GM19239 (cell line): ENCODE measurements around the gene NXPH2.
A peak's percentile ranks its signal among the peaks of the same experiment; 100 is the strongest.

Experiments used
- DNase-seq: peaks from one replicate; pipeline ENCODE4 v3.0.0; 2011; ENCODE audit warnings: low spot score; ENCODE audit not compliant: insufficient read length
- FAIRE-seq: peaks from 2 replicates; lab custom pipeline; 2011; peaks lifted over from hg19 to GRCh38; lab: Jason Lieb, UNC

NXPH2 gene

DNA sequence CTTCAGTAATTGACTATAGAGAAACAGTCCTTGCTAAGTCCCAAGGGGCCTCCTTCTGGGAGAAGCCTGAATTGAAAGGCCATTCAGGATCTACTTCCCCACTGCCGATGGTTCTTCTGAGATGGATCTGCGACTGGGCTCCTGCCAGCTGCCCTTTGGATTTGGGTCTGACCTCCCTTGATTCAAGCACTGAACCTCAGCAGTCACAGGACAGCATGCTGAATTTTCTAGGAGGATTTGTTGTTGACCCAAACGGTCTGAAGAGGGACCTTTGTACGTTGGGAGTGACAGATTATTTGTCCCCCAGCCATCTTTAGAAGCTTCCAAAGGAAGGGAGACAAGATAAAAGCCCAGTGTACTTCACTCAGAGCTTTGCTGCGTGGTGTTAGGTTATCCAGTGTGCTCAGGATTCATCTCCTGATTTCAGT, 67.1 kb downstream of the NXPH2 start:
- FAIRE-seq (no peak), DNase-seq (no peak)

DNA sequence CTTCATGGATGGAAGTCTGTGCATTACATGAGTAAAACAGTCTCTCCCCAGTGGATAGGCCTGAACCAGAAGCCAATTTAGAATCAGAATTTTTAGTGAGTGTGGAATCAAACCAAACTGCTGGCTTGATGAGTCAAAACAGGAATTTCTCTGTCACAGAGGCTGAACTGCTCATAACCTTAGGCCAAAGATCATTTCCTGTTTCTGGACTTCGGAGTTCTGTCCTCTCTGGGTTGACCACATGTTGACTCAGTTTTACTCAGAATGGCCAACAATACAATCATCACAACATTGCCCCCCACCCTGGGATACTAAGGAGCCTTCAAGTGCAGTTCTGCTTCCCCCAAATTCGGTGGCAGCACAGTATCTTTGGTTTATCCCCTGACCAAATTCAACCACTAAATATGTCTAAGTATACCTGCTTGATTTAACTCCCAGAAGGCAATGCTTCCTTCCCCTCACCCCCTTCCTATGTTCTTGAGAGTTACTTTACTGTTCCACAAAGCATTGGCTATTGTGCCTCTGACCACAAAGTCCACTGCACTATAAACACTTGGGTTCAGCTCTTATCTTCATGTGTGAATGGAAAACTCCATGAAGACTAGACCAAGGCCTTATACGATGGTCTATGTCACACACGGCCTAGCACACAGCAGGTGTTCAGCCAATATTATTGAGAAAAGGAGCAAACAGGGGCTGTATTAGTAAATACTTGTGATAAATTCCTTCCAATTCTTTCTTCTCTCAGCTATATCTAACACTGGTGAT, 67.8 kb downstream of the NXPH2 start:
- FAIRE-seq, result peak; percentile 87
- peak; percentile 32 for DNase-seq

DNA sequence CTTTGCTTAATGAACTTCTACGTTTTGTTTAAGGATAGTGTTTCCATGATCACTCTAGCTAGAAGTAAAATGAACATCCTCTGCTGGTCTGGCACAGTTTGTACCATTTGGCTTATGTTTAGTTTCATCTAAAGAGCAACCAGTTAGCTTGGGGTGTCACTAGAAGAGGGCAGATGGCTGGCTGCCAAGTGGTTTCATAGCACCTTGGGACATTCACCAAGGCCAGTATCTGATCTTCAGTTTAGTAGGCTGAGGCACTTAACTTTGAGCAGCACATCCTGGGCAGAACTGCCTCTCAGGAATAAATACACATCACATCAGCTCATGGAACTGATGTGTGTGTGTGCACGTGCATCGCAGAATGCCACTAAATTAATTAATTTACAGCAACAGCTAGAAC, 68.4 kb downstream of the NXPH2 start:
- peak; percentile 77 for FAIRE-seq
- no peak for DNase-seq

DNA sequence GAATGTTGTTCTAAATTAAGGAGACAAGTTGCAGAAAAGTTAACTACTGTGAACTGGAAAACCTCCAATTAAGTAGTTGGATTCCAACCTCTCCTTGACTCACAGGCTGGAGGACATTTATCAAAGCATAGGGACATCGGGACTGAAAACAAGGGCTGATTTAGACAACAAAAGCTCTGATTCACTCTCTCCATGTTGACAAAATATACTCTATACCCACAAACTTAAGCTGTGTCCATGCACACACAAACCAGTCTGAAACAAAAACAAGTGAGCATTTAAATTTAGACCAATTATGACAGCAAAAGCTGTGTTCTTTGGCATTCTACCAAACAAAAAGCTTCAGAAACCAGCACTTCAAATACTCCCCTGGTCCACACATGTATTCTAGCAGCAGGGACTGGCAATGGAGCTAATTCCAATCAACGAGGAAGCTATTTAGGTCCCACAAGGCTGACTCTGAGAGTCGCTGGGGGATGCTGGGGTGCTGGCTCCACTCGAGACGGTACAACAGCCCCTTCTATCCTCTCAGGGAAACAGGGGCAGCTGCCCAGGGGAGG, 71.4 kb downstream of the NXPH2 start:
- FAIRE-seq (no peak), DNase-seq (no peak)

DNA sequence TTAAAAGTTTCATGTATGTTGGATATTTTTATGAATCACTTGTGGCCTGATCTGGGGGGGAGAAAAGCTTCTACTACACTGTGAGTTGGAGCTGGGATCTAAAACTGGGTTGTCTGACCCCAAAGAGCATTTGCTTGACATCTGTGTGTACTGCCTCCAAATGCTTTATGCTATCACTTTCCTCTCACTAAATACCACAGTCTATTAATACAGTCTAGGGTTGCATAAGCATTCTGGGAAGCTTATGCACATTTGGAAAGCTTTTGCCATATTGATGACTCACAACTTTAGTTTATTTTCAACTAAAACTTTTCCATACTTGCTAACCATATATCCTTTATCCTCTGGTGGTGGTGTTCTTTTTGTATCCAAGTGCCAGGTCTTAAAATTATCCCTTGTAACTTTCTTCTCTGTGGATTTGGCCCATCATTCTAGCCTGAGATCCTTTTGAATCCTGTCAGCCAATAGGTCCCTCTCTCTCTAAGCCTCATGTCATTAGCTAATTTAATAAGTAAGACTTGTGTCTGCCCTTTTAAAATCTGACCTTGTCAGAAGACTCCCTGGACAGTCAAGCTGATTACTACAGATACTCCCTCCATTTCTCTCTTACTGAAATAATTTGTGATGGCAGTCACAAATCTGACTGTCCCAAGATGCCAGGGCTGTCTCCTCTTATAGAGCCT, 72.7 kb downstream of the NXPH2 start:
- no peak for FAIRE-seq
- DNase-seq, result no peak

DNA sequence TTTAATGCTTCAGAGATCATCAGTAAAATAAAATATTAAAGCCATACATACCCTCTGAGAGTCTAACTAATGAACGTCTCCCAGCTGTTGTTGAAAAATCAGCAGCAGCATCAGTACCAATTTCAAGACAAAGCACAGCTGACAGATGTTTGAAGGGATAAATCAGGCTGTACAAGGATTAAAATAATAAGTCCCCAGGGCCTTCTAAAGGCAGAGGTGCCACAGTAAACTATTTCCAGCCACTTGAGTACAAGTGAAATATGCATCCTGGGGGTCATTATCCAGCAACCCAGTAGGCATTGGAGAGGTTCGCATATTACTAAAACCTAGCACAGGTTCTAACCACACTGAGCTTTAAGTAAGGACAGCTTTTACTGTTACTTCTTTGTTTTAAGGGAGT, 76.9 kb downstream of the NXPH2 start:
- DNase-seq (no peak), FAIRE-seq (peak; percentile 48)

DNA sequence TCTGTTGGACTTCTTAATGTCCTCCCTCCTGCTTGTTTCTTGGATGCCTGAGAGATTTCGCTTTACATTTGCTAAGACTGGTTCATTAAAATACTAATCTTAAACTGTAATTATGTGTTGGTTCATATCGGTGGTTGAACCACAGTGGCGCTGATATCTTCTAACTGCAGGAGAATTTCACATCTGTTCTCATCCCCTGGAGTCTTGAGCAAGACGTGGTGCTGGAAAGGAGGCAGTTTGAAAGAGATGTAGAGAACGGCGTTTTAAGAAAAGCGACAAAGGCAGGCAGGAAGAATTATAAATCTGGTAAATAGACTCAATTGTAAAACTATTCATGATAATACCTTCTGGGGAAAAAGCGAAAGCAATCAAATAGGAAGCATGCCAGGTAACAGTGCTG, 79.5 kb downstream of the NXPH2 start:
- FAIRE-seq (no peak), DNase-seq (no peak)

GRCh38 chr2:138699421-138699820, 80.8 kb downstream of the NXPH2 start:
- DNase-seq (no peak), FAIRE-seq (no peak)

DNA sequence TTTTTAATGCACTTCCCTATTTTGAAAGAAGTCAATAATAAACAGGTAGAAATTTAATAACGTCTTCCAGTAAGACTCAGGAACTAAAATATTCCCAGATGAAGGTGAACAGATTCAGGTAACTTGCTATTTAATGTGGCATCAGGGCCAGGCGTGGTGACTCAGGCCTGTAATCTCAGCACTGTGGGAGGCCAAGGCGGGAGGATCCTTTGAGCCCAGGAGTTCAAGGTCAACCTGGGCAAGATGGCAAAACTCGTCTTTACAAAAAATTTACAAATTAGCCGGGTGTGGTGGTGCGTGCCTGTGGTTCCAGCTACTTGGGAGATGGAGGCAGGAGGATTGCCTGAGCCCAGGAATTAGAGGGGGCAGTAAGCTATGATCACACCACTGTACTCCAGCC, 81.8 kb downstream of the NXPH2 start:
- no peak for FAIRE-seq
- DNase-seq, result no peak

- FAIRE-seq, result no peak
- no peak for DNase-seq
These were observed 88.5 kb downstream of the NXPH2 start for GRCh38 chr2:138691667-138692066.

- no peak for DNase-seq
- FAIRE-seq, result no peak
These were observed 90.5 kb downstream of the NXPH2 start for GRCh38 chr2:138689705-138690104.

- no peak for FAIRE-seq
- no peak for DNase-seq
These were observed 98.0 kb downstream of the NXPH2 start for GRCh38 chr2:138682163-138682562.

DNA sequence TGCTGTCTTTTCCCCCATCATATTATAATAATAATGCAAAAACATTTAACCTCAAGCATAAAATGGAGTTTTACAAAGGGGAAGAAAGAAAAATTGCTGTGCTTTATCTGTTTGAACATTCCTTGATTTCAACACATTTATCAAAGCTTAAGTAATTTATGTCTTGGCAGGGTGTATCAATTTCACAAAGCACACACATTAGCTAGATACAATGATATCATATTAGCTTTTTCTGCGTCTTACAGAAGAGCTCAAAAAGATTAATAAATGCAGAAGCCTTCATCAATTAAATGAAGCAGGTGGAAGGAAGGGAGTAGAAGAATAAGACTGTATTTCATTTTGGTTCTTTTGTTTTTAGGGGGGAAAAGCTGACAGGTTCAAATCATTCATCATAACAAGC, 103.0 kb downstream of the NXPH2 start:
- FAIRE-seq (no peak), DNase-seq (no peak)

GRCh38 chr2:138676619-138677021, 103.6 kb downstream of the NXPH2 start:
- DNase-seq, result no peak
- no peak for FAIRE-seq

- FAIRE-seq, result no peak
These were observed 108.6 kb downstream of the NXPH2 start for GRCh38 chr2:138671566-138671965.

DNA sequence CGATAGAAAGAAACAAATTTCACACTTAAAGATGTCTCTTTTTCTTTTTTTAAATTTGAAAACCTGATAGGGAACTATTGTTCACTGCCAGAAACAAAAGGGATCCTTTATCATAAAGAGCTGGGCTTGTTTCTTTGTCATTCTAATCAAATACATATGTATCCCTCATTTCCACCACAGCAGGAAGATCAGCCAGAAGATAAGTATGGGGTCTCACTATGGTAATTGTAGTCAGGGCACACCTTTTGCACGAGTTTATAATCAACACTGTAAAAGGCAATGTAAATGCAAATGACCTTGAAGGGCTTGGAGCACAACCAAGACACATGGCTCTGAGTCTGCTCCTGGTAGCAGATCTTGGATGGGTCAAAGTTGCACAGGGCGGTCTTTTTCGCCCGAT, 109.5 kb downstream of the NXPH2 start:
- no peak for FAIRE-seq
- no peak for DNase-seq

More at GRCh38 chr2:138671566-138671965, 108.6 kb downstream of the NXPH2 start:
- DNase-seq, result no peak

- FAIRE-seq, result no peak
- no peak for DNase-seq
These were observed 114.3 kb downstream of the NXPH2 start for GRCh38 chr2:138665937-138666336.

- DNase-seq, result no peak
- FAIRE-seq, result no peak
These were observed 121.8 kb downstream of the NXPH2 start for GRCh38 chr2:138658187-138658894.

GRCh38 chr2:138654146-138654545, 126.0 kb downstream of the NXPH2 start:
- DNase-seq (no peak), FAIRE-seq (no peak)

- FAIRE-seq, result no peak
- no peak for DNase-seq
These were observed 127.8 kb downstream of the NXPH2 start for GRCh38 chr2:138652378-138652777.

DNA sequence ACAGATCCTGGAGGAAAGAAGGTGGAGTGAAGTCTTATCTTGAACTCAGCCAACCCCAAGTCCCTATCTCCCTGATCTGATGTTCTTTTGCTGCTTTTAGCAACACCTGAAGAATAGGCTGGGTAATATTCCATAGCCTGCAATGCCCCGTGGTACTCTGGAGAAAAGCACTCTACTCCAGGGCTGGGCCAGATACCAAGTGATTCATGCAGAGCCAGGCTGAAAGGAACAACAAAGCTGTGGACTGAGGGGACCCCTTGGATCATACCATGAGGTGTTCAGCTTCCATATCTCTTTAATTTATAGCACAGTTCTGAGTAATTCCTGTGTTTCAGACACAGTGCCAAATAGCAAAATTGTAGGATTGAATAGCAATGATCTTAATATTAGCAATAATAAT, 130.6 kb downstream of the NXPH2 start:
- no peak for FAIRE-seq

More for the DNA sequence above, 130.6 kb downstream of the NXPH2 start:
- no peak for DNase-seq
